Endothelial cell (in vitro differentiated cells): ENCODE measurements around the gene CHAC1. TPM values are rescaled to one million over a fixed set of nuclear protein-coding genes. Genes with fewer than 3 reads are reported as not detected.
A peak's percentile ranks its signal among the peaks of the same experiment; 100 is the strongest.

Experiments
- DNase-seq: peaks from one replicate; pipeline ENCODE4 v3.0.0; 2021; ENCODE audit warnings: low spot score
- H3K27ac Mint-ChIP-seq: one replicate; pipeline ENCODE4 v1.8.0; 2021; ENCODE audit warnings: mixed read lengths, inconsistent platforms; ENCODE audit not compliant: unreplicated experiment
- H3K27me3 Mint-ChIP-seq: one replicate; pipeline ENCODE4 v1.8.0; 2021; ENCODE audit warnings: mild to moderate bottlenecking, moderate library complexity, mixed read lengths, inconsistent platforms; ENCODE audit not compliant: unreplicated experiment
- H3K36me3 Mint-ChIP-seq: one replicate; pipeline ENCODE4 v1.8.0; 2021; ENCODE audit warnings: mild to moderate bottlenecking, low read depth, mixed read lengths, inconsistent platforms; ENCODE audit not compliant: unreplicated experiment
- H3K4me1 Mint-ChIP-seq: one replicate; pipeline ENCODE4 v1.8.0; 2021; ENCODE audit warnings: mild to moderate bottlenecking, mixed read lengths, inconsistent platforms; ENCODE audit not compliant: unreplicated experiment
- H3K4me3 Mint-ChIP-seq: one replicate; pipeline ENCODE4 v1.8.0; 2021; ENCODE audit warnings: mild to moderate bottlenecking, mixed read lengths, inconsistent platforms; ENCODE audit not compliant: unreplicated experiment
- H3K9me3 Mint-ChIP-seq: one replicate; pipeline ENCODE4 v1.8.0; 2021; ENCODE audit warnings: mixed read lengths, inconsistent platforms; ENCODE audit not compliant: unreplicated experiment
- total RNA-seq: library from RNA; stranded (reverse); fragmentation: NEBNext Ultra II Directional; extraction: Animal tissue kit (Norgen Biotek cat#: 25700); gene quantifications from one replicate; pipeline ENCODE4 v1.2.1, GENCODE V29; 2021; ENCODE audit not compliant: unreplicated experiment
- TF ChIP-seq, protein P1 (sequence below): fragments of 200-600 bp; sonication (generic); IDR thresholded peaks from one replicate; pipeline ENCODE4 v1.5.0; 2021; ENCODE audit warnings: antibody characterized with exemption; ENCODE audit not compliant: unreplicated experiment

CHAC1 gene
- total RNA-seq, 1 donor from 2014 or later = 16.4 TPM

DNA sequence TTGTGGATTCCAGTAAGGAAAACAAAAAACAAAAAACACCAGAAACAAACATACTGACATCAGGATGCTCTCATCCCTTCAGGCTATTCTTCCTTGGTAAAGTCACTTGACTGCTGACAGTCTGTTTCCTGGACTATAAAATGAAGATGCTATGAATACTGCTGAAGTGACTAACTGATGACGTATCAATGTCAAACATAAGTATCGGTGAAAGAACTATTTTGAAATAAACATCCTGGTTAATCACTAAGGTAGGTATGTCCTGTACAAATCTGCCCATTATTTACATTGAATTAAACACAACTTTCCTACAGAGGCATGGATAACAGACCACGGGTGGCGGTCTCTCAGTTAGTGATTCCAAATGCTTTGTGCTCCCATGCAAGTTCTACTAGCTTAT, 45.9 kb downstream of the CHAC1 start:
- H3K36me3 Mint-ChIP-seq = peaks cover 19% of the 10 kb centered on the region
- H3K4me3 Mint-ChIP-seq = no peak overlapping the region
- H3K27ac Mint-ChIP-seq = no peak overlapping the region
- TF ChIP-seq, protein P1, sequence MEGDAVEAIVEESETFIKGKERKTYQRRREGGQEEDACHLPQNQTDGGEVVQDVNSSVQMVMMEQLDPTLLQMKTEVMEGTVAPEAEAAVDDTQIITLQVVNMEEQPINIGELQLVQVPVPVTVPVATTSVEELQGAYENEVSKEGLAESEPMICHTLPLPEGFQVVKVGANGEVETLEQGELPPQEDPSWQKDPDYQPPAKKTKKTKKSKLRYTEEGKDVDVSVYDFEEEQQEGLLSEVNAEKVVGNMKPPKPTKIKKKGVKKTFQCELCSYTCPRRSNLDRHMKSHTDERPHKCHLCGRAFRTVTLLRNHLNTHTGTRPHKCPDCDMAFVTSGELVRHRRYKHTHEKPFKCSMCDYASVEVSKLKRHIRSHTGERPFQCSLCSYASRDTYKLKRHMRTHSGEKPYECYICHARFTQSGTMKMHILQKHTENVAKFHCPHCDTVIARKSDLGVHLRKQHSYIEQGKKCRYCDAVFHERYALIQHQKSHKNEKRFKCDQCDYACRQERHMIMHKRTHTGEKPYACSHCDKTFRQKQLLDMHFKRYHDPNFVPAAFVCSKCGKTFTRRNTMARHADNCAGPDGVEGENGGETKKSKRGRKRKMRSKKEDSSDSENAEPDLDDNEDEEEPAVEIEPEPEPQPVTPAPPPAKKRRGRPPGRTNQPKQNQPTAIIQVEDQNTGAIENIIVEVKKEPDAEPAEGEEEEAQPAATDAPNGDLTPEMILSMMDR = no peak
- no peaks in the 10 kb centered on the region for H3K27me3 Mint-ChIP-seq
- peaks cover 5% of the 10 kb centered on the region for H3K4me1 Mint-ChIP-seq
- no peak for DNase-seq
- no peaks in the 10 kb centered on the region for H3K9me3 Mint-ChIP-seq

DNA sequence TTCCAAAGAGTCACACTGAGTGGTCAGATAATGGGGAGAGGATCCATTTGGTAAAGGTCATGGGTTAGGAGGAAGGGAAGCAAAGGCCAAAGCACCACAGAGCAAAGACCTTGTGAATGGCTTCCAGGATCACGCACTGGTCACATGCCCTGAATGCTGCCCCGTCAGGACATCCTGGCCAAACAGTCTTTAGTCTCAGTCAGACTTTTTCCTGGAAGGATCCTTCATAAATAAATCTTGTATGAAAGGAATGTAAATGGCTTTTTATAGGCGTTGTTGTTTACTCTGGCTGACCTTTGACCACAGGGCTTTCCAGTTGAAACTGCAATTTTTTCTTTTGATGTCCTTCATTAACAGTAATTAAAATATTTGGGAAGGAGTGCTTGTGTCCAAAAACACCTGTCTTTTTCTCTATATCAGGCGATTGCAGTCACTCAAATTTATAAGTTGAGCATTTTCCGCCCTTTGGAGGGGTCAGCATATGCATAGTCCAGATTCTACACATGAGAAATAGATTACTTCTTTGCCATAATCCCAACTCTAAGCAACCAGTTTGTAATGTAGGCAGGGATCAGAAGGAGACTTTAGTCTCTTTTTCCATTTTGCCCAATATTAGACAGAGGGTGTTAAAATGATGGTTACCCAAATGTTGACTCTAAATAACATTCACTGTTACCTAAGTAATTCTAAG, 48.4 kb downstream of the CHAC1 start:
- Mint-ChIP-seq H3K4me1 (peaks cover 9% of the 10 kb centered on the region), H3K4me3 (no peak overlapping the region), H3K27ac (peak overlapping the region; percentile 48), H3K9me3 (no peaks in the 10 kb centered on the region), H3K36me3 (peaks cover 18% of the 10 kb centered on the region), H3K27me3 (no peaks in the 10 kb centered on the region)
- TF ChIP-seq, protein P1 = no peak
- DNase-seq = no peak

DNA sequence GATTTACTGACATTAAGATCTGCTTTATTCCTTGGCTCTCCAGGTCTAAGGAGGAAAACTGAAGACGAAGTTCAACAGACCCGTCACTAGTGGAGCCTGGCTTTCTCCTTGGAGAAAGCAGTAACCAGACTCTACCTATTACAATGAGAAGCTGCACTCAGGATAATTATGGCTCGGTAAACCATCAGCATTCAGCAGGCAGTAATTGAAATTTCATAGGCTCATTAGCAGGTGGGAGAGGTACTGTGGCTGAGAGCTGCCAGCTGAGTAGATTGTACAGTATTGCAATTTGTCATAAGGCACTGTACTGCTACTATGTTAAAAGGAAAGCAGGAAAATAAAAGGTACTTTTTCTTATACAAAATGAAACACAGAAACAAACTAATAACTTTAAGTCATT, 51.2 kb downstream of the CHAC1 start:
- H3K4me3 Mint-ChIP-seq = no peak overlapping the region
- no peaks in the 10 kb centered on the region for H3K27me3 Mint-ChIP-seq
- DNase-seq = no peak
- peaks cover 14% of the 10 kb centered on the region for H3K4me1 Mint-ChIP-seq
- TF ChIP-seq, protein P1 = no peak
- H3K9me3 Mint-ChIP-seq = no peaks in the 10 kb centered on the region
- peaks cover 15% of the 10 kb centered on the region for H3K36me3 Mint-ChIP-seq
- no peak overlapping the region for H3K27ac Mint-ChIP-seq

Other genes starting within 250 kb of the CHAC1 start
- 34.4 TPM for gene RMDN3, start 198.2 kb upstream of the CHAC1 start, total RNA-seq
- 4.6 TPM for gene GCHFR, start 189.4 kb upstream of the CHAC1 start, total RNA-seq
- gene C15orf62, start 183.5 kb upstream of the CHAC1 start, total RNA-seq = not detected
- 31.5 TPM for gene ZFYVE19, start 146.4 kb upstream of the CHAC1 start, total RNA-seq
- gene DNAJC17, start 146.0 kb upstream of the CHAC1 start, total RNA-seq = 55.6 TPM
- gene PPP1R14D, start 124.8 kb upstream of the CHAC1 start, total RNA-seq = not detected
- 28.6 TPM for gene SPINT1, start 109.4 kb upstream of the CHAC1 start, total RNA-seq
- 1.4 TPM for gene RHOV, start 79.2 kb upstream of the CHAC1 start, total RNA-seq
- gene VPS18, start 59.0 kb upstream of the CHAC1 start, total RNA-seq = 39.2 TPM
- 257 TPM for gene DLL4, start 24.1 kb upstream of the CHAC1 start, total RNA-seq
- gene INO80, start 162.8 kb downstream of the CHAC1 start, total RNA-seq = 26.6 TPM